Peyer's patch (tissue), 4 donors: ENCODE results near the gene LRRC8B.

ENCODE experiments used
- POLR2A ChIP-seq, 2 donors: fragments of 450-650 bp; IDR thresholded peaks; one replicate each; pipeline ENCODE4 v1.5.1; 2017; ENCODE audit warnings: antibody characterized with exemption in 2 of 2, mild to moderate bottlenecking in 2 of 2, moderate library complexity in 2 of 2
- TF ChIP-seq, protein P1 (sequence below), 6 experiments: fragments of 450-650 bp in 4 of 6; fragments of 200-600 bp in 2 of 6; sonication (generic) in 1 of 6; IDR thresholded peaks; one replicate each; pipeline ENCODE4 v1.5.1; 2017 to 2019; ENCODE audit warnings: antibody characterized with exemption in 6 of 6, mild to moderate bottlenecking in 3 of 6, moderate library complexity in 1 of 6

DNA sequence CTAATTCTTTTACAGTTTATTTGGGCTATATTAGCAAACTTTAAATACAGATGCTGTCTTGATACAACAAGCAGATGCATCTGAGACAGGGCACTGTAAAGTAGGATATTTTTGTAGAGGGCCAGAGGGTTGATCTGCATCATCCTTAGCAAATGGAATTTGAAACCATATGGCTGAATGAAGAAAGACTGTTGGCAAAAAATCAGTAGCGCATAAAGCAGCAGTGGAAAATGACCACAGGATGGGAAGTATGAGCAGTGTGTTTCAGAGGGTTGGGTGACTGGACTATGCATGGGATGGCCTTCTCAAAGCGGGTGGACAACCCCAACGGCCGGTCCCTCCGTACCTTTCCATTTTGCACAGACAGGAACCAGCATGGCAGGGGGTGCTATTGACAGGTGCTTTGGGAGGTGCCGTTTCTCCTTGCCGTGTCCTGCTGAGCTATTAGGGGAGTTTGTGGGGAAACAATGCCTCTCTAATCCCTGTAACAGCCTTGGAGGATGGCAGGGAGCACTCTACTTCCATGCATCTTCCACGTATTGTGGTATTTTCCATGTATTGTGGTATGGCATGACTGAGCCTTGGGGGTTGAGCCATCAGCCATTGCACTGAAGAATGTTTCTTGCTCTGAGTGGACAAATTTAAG, 5.9 kb downstream of the LRRC8B start:
- TF ChIP-seq, protein P1, sequence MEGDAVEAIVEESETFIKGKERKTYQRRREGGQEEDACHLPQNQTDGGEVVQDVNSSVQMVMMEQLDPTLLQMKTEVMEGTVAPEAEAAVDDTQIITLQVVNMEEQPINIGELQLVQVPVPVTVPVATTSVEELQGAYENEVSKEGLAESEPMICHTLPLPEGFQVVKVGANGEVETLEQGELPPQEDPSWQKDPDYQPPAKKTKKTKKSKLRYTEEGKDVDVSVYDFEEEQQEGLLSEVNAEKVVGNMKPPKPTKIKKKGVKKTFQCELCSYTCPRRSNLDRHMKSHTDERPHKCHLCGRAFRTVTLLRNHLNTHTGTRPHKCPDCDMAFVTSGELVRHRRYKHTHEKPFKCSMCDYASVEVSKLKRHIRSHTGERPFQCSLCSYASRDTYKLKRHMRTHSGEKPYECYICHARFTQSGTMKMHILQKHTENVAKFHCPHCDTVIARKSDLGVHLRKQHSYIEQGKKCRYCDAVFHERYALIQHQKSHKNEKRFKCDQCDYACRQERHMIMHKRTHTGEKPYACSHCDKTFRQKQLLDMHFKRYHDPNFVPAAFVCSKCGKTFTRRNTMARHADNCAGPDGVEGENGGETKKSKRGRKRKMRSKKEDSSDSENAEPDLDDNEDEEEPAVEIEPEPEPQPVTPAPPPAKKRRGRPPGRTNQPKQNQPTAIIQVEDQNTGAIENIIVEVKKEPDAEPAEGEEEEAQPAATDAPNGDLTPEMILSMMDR (IDR thresholded peaks at IDR 0.05), result no peak
- no peak for TF ChIP-seq POLR2A (IDR thresholded peaks at IDR 0.05)
